Measurements from ENCODE around the gene KDM4B. TPM values are rescaled to one million over a fixed set of nuclear protein-coding genes. Genes with fewer than 3 reads are reported as not detected.

The KDM4B gene
- total RNA-seq, 1 donor, result 22.1 TPM

- H3K36me3 ChIP-seq (ENCODE audit: insufficient read depth, low read length), result peaks cover 12% of the 10 kb centered on the region
- H3K27ac ChIP-seq (ENCODE audit: low read depth, low read length), result no peak overlapping the region
- DNase-seq (ENCODE audit: insufficient read length, low spot score, missing footprints), result no peak
- H3K4me2 ChIP-seq (ENCODE audit: insufficient read depth, low read length), result no peak overlapping the region
- TF ChIP-seq, protein P1, sequence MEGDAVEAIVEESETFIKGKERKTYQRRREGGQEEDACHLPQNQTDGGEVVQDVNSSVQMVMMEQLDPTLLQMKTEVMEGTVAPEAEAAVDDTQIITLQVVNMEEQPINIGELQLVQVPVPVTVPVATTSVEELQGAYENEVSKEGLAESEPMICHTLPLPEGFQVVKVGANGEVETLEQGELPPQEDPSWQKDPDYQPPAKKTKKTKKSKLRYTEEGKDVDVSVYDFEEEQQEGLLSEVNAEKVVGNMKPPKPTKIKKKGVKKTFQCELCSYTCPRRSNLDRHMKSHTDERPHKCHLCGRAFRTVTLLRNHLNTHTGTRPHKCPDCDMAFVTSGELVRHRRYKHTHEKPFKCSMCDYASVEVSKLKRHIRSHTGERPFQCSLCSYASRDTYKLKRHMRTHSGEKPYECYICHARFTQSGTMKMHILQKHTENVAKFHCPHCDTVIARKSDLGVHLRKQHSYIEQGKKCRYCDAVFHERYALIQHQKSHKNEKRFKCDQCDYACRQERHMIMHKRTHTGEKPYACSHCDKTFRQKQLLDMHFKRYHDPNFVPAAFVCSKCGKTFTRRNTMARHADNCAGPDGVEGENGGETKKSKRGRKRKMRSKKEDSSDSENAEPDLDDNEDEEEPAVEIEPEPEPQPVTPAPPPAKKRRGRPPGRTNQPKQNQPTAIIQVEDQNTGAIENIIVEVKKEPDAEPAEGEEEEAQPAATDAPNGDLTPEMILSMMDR (IDR thresholded peaks at IDR 0.05; ENCODE audit: extremely low read depth, low read depth, low read length), result no peak
- no peak overlapping the region for H3K4me3 ChIP-seq (ENCODE audit: insufficient read depth, low read length)
- H3K9me3 ChIP-seq (ENCODE audit: low read depth, low read length), result no peaks in the 10 kb centered on the region
- H2AFZ ChIP-seq (ENCODE audit: low read length), result no peak overlapping the region
- no peaks in the 10 kb centered on the region for H3K4me1 ChIP-seq (ENCODE audit: insufficient read depth, low read length)
- no peaks in the 10 kb centered on the region for H3K79me2 ChIP-seq (ENCODE audit: insufficient read depth, low read length)
- peaks cover 7% of the 10 kb centered on the region for H4K20me1 ChIP-seq (ENCODE audit: insufficient read depth, low read length)
- no peaks in the 10 kb centered on the region for H3K27me3 ChIP-seq (ENCODE audit: insufficient read depth, low read length)
These were observed 157.0 kb downstream of the KDM4B start for GRCh38 chr19:5125797-5126497.

- DNase-seq (ENCODE audit: insufficient read length, low spot score, missing footprints), result no peak
- H3K9me3 ChIP-seq (ENCODE audit: low read depth, low read length), result no peaks in the 10 kb centered on the region
- no peaks in the 10 kb centered on the region for H3K79me2 ChIP-seq (ENCODE audit: insufficient read depth, low read length)
- no peak overlapping the region for H3K4me2 ChIP-seq (ENCODE audit: insufficient read depth, low read length)
- no peaks in the 10 kb centered on the region for H3K27me3 ChIP-seq (ENCODE audit: insufficient read depth, low read length)
- H3K4me1 ChIP-seq (ENCODE audit: insufficient read depth, low read length), result no peaks in the 10 kb centered on the region
- peaks cover 7% of the 10 kb centered on the region for H3K36me3 ChIP-seq (ENCODE audit: insufficient read depth, low read length)
- H2AFZ ChIP-seq (ENCODE audit: low read length), result no peak overlapping the region
- H4K20me1 ChIP-seq (ENCODE audit: insufficient read depth, low read length), result peaks cover 7% of the 10 kb centered on the region
- TF ChIP-seq, protein P1 (IDR thresholded peaks at IDR 0.05; ENCODE audit: extremely low read depth, low read depth, low read length), result no peak
- H3K4me3 ChIP-seq (ENCODE audit: insufficient read depth, low read length), result no peak overlapping the region
- no peak overlapping the region for H3K27ac ChIP-seq (ENCODE audit: low read depth, low read length)
These were observed 157.7 kb downstream of the KDM4B start for GRCh38 chr19:5126498-5127223.

- Histone ChIP-seq H4K20me1 (ENCODE audit: insufficient read depth, low read length) (peaks cover 7% of the 10 kb centered on the region), H3K9me3 (ENCODE audit: low read depth, low read length) (no peaks in the 10 kb centered on the region), H3K36me3 (ENCODE audit: insufficient read depth, low read length) (peaks cover 10% of the 10 kb centered on the region), H3K79me2 (ENCODE audit: insufficient read depth, low read length) (no peaks in the 10 kb centered on the region), H2AFZ (ENCODE audit: low read length) (no peak overlapping the region), H3K4me1 (ENCODE audit: insufficient read depth, low read length) (no peaks in the 10 kb centered on the region), H3K27ac (ENCODE audit: low read depth, low read length) (no peak overlapping the region), H3K27me3 (ENCODE audit: insufficient read depth, low read length) (no peaks in the 10 kb centered on the region), H3K4me2 (ENCODE audit: insufficient read depth, low read length) (no peak overlapping the region), H3K4me3 (ENCODE audit: insufficient read depth, low read length) (no peak overlapping the region)
- no peak for DNase-seq (ENCODE audit: insufficient read length, low spot score, missing footprints)
- TF ChIP-seq, protein P1 (IDR thresholded peaks at IDR 0.05; ENCODE audit: extremely low read depth, low read depth, low read length), result no peak
These were observed 158.8 kb downstream of the KDM4B start for GRCh38 chr19:5127717-5128116.

- TF ChIP-seq, protein P1 (IDR thresholded peaks at IDR 0.05; ENCODE audit: extremely low read depth, low read depth, low read length), result no peak
- no peak overlapping the region for H2AFZ ChIP-seq (ENCODE audit: low read length)
- peaks cover 4% of the 10 kb centered on the region for H4K20me1 ChIP-seq (ENCODE audit: insufficient read depth, low read length)
- H3K9me3 ChIP-seq (ENCODE audit: low read depth, low read length), result no peaks in the 10 kb centered on the region
- H3K4me3 ChIP-seq (ENCODE audit: insufficient read depth, low read length), result no peak overlapping the region
- H3K79me2 ChIP-seq (ENCODE audit: insufficient read depth, low read length), result no peaks in the 10 kb centered on the region
- peaks cover 7% of the 10 kb centered on the region for H3K36me3 ChIP-seq (ENCODE audit: insufficient read depth, low read length)
- H3K4me2 ChIP-seq (ENCODE audit: insufficient read depth, low read length), result no peak overlapping the region
- no peaks in the 10 kb centered on the region for H3K27me3 ChIP-seq (ENCODE audit: insufficient read depth, low read length)
- no peaks in the 10 kb centered on the region for H3K4me1 ChIP-seq (ENCODE audit: insufficient read depth, low read length)
- H3K27ac ChIP-seq (ENCODE audit: low read depth, low read length), result no peak overlapping the region
- DNase-seq (ENCODE audit: insufficient read length, low spot score, missing footprints), result peak; percentile 98
These were observed 159.5 kb downstream of the KDM4B start for GRCh38 chr19:5128251-5128935.
